Measurements from ENCODE around the gene DNMT1.

GRCh38 chr19:10217085-10217484, 22.3 kb upstream of the DNMT1 start:
- no peak for TF ChIP-seq CTCF (IDR thresholded peaks at IDR 0.05)
- TF ChIP-seq POLR2A (IDR thresholded peaks at IDR 0.05): no peak

Measured in esophagus squamous epithelium (tissue), 4 donors.